ENCODE results near the gene SH3RF3. TPM values are rescaled to one million over a fixed set of nuclear protein-coding genes. Genes with fewer than 3 reads are reported as not detected.

The SH3RF3 gene
- total RNA-seq, 1 donor from 2014 or later, result 6.6 TPM

- intact Hi-C loops (cut with DNase I), result no loop called here
- DNase-seq, result no peak
- ATAC-seq (ENCODE audit: poor library complexity), result peak; percentile 21
These were observed 264.0 kb downstream of the SH3RF3 start for GRCh38 chr2:109392816-109393661.

GRCh38 chr2:109393662-109393972 is 264.6 kb downstream of the SH3RF3 start:
- intact Hi-C loops (cut with DNase I), result no loop called here
- ATAC-seq (ENCODE audit: poor library complexity), result no peak

GRCh38 chr2:109395494-109396201 is 266.6 kb downstream of the SH3RF3 start:
- intact Hi-C loops (cut with DNase I), result no loop called here
- DNase-seq (no peak), ATAC-seq (ENCODE audit: poor library complexity) (no peak)

More at GRCh38 chr2:109393662-109393972, 264.6 kb downstream of the SH3RF3 start:
- DNase-seq, result no peak

GRCh38 chr2:109396202-109397180 is 267.5 kb downstream of the SH3RF3 start:
- DNase-seq (no peak), ATAC-seq (ENCODE audit: poor library complexity) (no peak)
- intact Hi-C loops (cut with DNase I), result no loop called here

GRCh38 chr2:109397893-109398292 is 268.9 kb downstream of the SH3RF3 start:
- ATAC-seq (ENCODE audit: poor library complexity), result no peak
- no peak for DNase-seq
- intact Hi-C loops (cut with DNase I), result no loop called here

- intact Hi-C loops (cut with DNase I), result no loop called here
- DNase-seq, result no peak
- ATAC-seq (ENCODE audit: poor library complexity), result no peak
These were observed 269.5 kb downstream of the SH3RF3 start for GRCh38 chr2:109398366-109399015.

GRCh38 chr2:109399066-109399465 is 270.1 kb downstream of the SH3RF3 start:
- intact Hi-C loops (cut with DNase I), result no loop called here
- ATAC-seq (ENCODE audit: poor library complexity) (no peak), DNase-seq (no peak)

GRCh38 chr2:109400102-109400501 is 271.1 kb downstream of the SH3RF3 start:
- intact Hi-C loops (cut with DNase I), result no loop called here
- ATAC-seq (ENCODE audit: poor library complexity), result no peak
- no peak for DNase-seq

- DNase-seq (no peak), ATAC-seq (ENCODE audit: poor library complexity) (no peak)
- intact Hi-C loops (cut with DNase I), result no loop called here
These were observed 272.4 kb downstream of the SH3RF3 start for GRCh38 chr2:109401370-109401769.

- DNase-seq (peak; percentile 35), ATAC-seq (ENCODE audit: poor library complexity) (no peak)
- intact Hi-C loops (cut with DNase I), result no loop called here
These were observed 273.2 kb downstream of the SH3RF3 start for GRCh38 chr2:109402180-109402579.

GRCh38 chr2:109402980-109403840 is 274.2 kb downstream of the SH3RF3 start:
- DNase-seq, result peak; percentile 27
- intact Hi-C loops (cut with DNase I), result no loop called here
- no peak for ATAC-seq (ENCODE audit: poor library complexity)

GRCh38 chr2:109403841-109404201 is 274.8 kb downstream of the SH3RF3 start:
- DNase-seq (no peak), ATAC-seq (ENCODE audit: poor library complexity) (no peak)
- intact Hi-C loops (cut with DNase I), result no loop called here

GRCh38 chr2:109404681-109405080 is 275.7 kb downstream of the SH3RF3 start:
- DNase-seq, result no peak
- intact Hi-C loops (cut with DNase I), result no loop called here
- ATAC-seq (ENCODE audit: poor library complexity), result no peak

GRCh38 chr2:109405873-109406272 is 276.9 kb downstream of the SH3RF3 start:
- ATAC-seq (ENCODE audit: poor library complexity), result no peak
- no peak for DNase-seq
- intact Hi-C loops (cut with DNase I), result no loop called here

- DNase-seq (no peak), ATAC-seq (ENCODE audit: poor library complexity) (no peak)
- intact Hi-C loops (cut with DNase I), result no loop called here
These were observed 277.3 kb downstream of the SH3RF3 start for GRCh38 chr2:109406301-109406700.

GRCh38 chr2:109407276-109408042 is 278.5 kb downstream of the SH3RF3 start:
- intact Hi-C loops (cut with DNase I), result no loop called here
- DNase-seq (no peak), ATAC-seq (ENCODE audit: poor library complexity) (no peak)

- ATAC-seq (ENCODE audit: poor library complexity) (no peak), DNase-seq (no peak)
- intact Hi-C loops (cut with DNase I), result no loop called here
These were observed 279.0 kb downstream of the SH3RF3 start for GRCh38 chr2:109408043-109408335.

Data from Right ventricle myocardium superior (tissue), 1 donor.